Anterior cingulate cortex (tissue), 58 donors: ENCODE data around the gene DDX55.
A peak's percentile ranks its signal among the peaks of the same experiment; 100 is the strongest.
"Not testable (repeated sequence)": the region's sequence is repeated elsewhere in the genome, so short reads cannot be mapped to it uniquely, and the experiment has no call there.

Source experiments
- DNase-seq, 58 donors: peaks; one replicate each; lab custom pipeline; 2025; lab: John Stamatoyannopoulos, UW

The DDX55 gene

DNA sequence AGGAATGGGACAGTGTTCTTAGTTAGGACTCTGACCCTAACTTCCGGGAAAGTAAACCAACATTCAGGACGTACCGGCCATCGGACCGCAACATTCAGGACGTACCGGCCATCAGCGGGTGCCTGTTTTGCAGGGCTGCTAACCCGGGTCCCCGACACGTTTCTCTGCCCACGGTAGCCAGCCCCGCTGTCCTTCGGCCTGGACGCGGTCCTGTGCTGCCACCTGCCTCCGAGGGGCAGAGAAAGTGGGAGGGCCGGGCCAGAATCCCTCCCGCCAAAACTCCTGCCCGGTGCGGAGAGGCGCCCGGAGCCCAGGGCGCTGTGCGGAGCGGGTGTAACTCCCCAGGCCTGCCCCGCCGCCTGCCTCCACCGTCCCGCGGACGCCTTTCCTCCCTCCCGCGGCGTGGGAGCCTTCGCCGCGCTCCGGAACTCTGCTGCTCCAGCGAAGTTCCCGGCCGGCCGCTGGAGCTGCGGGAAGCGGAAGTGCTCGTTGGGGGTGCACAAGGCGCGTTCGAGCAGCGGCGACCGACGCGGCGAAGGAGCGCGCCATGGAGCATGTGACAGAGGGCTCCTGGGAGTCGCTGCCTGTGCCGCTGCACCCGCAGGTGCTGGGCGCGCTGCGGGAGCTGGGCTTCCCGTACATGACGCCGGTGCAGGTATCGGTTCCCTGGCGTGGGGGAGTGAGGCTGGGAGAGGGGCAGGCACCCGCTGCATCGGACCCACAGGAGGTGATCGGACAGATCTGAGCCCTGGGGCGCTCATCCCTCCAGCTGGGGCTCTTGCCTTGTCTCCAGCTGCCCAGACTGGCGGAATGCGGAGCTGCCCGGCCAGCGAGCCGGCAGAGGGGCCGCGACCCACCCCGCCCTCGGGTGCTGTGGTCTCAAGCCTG lies at the start of gene DDX55:
DDX55 (plus strand) TSS at position 498 of the 888 bp plus-strand sequence; CDS start at position 548, 50 bp downstream.
- DNase-seq: peak in 57 of 58 donors; percentile 42 to 91 (median 79)

- not testable (repeated sequence) for DNase-seq
Observed at GRCh38 chr12:123554136-123554535, 47.8 kb upstream of the DDX55 start.

DNA sequence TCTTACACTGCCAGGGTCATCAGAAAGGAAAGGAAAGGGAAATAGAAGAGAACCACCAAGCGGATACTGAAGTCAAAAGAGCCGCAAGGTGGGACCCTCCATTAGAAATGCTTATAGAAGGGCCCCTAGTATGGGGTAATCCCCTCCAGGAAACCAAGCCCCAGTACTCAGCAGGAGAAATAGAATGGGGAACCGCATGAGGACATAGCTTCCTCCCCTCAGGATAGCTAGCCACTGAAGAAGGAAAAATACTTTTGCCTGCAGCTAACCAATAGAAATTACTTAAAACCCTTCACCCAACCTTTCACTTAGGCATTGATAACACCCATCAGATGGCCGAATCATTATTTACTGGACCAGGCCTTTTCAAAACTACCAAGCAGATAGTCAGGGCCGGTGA lies 47.1 kb upstream of the DDX55 start:
- not testable (repeated sequence) for DNase-seq

GRCh38 chr12:123558487-123558886 lies 43.4 kb upstream of the DDX55 start:
- DNase-seq: not testable (repeated sequence)

GRCh38 chr12:123559468-123559867 lies 42.4 kb upstream of the DDX55 start:
- peak in 1 of 58 donors; percentile 2 for DNase-seq

DNA sequence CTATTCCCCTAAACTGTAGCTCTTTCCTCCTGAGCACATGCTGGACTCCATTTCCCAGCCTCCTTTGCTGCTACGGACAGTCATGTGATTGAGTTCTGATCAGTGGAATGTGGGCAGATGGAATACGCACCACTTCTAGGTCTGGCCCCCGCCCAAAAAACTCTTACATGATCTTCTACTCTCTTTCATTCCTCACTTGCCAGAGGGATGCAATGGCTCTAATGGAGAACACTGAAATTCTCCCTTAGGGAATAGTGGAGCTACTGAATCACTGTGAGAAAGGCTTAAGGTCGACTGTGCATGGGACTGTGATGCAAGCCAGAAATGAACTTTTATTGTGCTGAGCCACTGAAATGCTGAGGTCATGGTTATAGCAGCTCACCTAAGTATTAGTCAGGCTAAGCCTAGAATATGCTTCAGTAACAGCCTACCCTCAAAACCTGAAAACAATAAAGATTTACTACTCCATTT lies 30.5 kb upstream of the DDX55 start:
- DNase-seq: peak in 23 of 58 donors; percentile 1 to 52 (median 8)

- DNase-seq: no peak
Observed at GRCh38 chr12:123572391-123572790, 29.5 kb upstream of the DDX55 start.

DNA sequence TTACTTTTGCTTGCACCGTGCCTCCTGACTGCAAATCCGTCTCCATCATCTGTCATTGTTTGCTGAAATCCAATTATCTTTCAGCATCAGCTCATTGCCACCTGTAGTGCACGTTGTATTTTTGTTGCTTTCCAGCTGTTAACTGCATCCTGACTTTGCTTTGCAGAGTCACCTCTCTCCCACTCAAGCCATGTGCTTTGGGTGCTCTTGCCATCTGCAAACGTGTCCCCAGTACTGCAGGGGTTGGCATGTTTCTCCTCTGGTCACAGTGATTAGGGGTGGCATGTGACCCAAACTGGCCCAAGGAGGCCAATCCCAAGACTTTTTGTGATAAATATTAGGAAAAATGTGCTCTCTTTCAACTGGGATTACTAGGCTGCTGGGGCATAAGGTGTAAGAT lies 28.0 kb upstream of the DDX55 start:
- DNase-seq: no peak

GRCh38 chr12:123576611-123577010 lies 25.3 kb upstream of the DDX55 start:
- no peak for DNase-seq

DNA sequence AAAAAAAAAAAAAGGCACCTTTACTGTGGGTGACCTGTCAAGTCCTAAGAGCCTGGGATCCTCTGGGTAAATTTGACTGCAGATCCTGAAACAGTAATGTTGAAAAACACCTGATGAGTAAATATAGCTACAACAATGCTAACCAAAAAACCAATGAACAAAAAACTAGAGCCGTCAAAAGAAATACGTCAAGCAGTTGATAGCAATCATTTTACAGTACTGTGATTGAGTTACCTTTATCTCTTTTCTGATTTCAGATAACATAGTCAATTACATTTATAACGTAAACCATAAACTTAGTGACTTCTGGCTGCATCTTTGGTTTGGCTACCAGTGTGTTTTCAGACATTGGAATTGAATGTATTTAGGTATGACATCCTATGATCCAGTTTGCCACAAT lies 23.7 kb upstream of the DDX55 start:
- DNase-seq: no peak

DNA sequence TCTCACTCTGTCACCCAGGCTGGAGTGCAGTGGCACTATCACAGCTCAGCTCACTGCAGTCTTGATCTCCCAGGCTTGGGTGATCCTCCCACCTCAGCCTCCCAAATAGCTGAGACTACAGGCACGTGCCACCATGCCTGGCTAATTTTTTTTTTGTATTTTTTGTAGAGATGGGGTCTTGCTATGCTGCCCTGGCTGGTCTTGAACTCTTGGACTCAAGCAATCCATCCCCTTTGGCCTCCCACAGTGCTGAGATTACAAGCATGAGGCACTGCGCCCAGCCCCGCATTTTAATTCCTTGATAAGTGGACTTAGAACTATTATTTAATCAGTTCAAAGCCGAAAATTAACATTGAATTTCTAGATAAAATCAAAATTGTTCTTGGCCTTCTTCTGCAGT lies 23.1 kb upstream of the DDX55 start:
- DNase-seq: not testable (repeated sequence)

GRCh38 chr12:123580772-123581171 lies 21.1 kb upstream of the DDX55 start:
- no peak for DNase-seq

DNA sequence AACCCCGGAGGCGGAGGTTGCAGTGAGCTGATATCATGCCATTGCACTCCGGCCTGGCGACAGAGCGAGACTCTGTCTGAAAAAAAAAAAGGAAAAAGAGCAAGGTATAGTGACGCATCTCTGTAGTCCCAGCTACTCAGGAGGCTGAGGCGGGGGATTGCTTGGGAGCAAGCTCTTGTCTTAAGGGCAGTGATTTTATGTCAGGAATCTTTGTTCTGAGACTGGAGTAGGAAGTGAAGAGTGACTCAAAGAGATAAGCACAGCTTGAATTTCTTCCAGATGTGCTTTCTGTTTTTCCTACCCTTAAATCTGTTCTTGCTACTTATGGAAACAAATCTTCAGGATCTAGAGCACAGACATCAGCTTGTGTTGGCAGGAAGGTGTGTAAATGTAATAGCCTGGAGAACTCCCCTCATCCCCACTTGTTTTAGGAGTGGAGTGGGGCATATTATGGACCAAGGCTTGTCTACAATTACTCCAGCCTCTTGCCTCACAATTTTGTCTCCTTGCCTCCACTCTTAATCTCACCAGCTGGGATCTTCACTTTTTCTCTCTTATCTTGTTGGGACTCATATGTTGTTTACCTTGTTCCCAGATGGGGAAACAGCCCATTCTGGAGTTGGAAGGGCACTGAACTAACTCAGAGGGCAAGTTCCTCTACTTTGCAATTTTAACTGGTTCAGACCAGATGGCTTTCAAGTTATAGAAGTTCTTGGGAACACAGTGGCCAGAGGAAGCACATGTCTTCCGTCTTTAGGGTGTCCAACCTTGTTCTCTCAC lies 10.0 kb upstream of the DDX55 start:
- DNase-seq: no peak

GRCh38 chr12:123595729-123596128 lies 6.2 kb upstream of the DDX55 start:
- no peak for DNase-seq

DNA sequence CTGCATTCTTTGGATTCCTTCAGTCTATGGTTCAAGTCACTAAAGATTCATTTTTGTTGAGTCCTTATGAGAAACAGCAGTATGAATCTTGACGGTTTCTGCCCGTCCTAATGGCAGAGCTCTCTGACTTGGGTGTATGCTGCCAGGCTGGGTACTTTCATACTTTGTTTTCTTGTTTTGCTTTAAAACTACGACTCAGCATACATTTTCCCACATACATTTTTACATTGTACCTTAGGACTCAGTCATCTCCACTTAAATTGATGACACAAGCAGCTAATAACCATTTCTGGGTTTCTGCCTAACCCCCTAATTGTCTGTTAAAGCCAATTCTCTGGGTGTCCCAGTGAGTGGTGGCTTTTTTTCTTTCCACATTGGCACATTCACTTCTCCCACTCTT lies 4.8 kb upstream of the DDX55 start:
- DNase-seq: no peak

GRCh38 chr12:123598522-123598921 lies 3.4 kb upstream of the DDX55 start:
- no peak for DNase-seq

DNA sequence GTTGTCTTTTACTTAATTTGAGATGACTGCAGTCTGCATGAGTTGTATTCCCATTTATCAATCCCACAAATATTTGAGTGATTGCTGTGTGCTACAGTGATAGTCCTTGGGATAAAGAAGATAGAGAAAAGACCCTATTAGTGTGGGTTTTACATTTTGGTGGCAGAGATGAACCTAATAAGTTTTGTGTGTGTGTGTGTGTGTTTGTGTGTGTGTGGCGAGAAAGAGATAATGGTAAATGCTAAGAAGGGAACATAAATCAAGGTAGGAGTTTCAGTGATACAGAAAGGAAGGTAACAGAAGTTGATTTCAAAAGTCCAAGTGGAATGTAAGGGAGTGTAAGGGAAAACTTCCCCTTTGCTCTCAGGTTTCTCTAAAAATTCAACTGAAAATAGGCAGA lies 2.6 kb upstream of the DDX55 start:
- no peak for DNase-seq

DNA sequence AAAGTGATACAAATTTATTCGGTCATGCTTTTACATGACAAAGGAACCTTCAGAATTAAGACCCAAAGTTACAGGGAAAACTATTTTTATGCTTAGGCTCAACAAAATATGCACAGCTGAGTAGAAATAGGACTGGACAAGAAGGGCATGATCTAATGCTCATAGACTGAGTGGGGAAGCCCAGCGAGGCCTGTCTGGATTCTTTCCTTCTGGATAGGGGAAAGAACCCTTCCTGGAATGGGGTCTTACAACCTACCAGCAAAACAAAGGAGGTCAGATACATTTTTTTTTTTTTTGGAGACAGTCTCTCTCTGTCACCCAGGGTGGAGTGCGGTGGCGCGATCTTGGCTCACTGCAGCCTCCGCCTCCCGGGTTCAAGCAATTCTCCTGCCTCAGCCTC lies 2.2 kb upstream of the DDX55 start:
- DNase-seq: no peak

DNA sequence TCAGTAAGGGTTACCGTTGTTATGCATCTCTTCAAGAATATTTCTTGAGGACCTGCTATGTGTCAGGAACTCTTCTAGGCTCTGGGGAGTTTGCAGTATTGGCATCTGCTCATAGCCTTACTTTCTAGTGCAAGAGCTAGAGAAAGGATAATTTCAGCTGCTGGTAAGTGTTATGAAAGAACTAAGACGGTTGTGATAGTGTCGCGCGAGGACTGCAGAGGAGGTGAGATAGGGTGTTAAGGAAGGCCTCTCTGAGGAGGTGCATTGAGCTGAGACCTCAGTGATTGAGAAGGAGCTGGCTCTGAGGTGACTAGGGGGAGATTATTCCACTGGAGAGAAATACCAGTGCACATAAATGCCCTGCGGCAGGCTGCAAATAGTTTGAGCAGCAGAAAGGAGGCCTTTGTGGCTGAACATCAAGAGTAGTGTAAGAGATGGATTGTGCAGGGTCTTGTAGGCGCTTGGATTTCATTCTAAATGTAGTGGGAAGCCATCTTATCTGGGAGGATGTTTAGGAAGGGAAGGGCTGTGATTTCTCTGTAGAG lies 824 bp downstream of the DDX55 start:
- no peak for DNase-seq

- not testable (repeated sequence) for DNase-seq
Observed at GRCh38 chr12:123603495-123603894, 1.6 kb downstream of the DDX55 start.

- DNase-seq: no peak
Observed at GRCh38 chr12:123607756-123608155, 5.9 kb downstream of the DDX55 start.
